Activated CD4-positive, alpha-beta T cell treated with anti-CD3 and anti-CD28 coated beads for 4 hours (primary cell): Measurements from ENCODE around the gene MIDN.

Experiments
- DNase-seq, 2 donors: peaks; one replicate each; pipeline ENCODE4 v3.0.0-alpha.2; 2020

Gene MIDN

GRCh38 chr19:1271528-1272422 lies 23.4 kb downstream of the MIDN start:
- no peak for DNase-seq

GRCh38 chr19:1272423-1273262 lies 24.3 kb downstream of the MIDN start:
- no peak for DNase-seq

- no peak for DNase-seq
These were observed 25.1 kb downstream of the MIDN start for GRCh38 chr19:1273263-1274041.

GRCh38 chr19:1274081-1274851 lies 25.9 kb downstream of the MIDN start:
- DNase-seq, result no peak

- no peak for DNase-seq
These were observed 26.5 kb downstream of the MIDN start for GRCh38 chr19:1274852-1275259.

- DNase-seq, result peak; percentile 95 to 98
These were observed 27.0 kb downstream of the MIDN start, which contains the start of gene FAM174C for GRCh38 chr19:1275260-1275975. Gene FAM174C (plus strand): TSS chr19:1275530. CDS start chr19:1275550, 20 bp downstream.

- no peak for DNase-seq
These were observed 27.7 kb downstream of the MIDN start for GRCh38 chr19:1275976-1276627.

- no peak for DNase-seq
These were observed 28.2 kb downstream of the MIDN start for GRCh38 chr19:1276628-1277022.

- no peak for DNase-seq
These were observed 28.7 kb downstream of the MIDN start for GRCh38 chr19:1277061-1277460.

- no peak for DNase-seq
These were observed 29.7 kb downstream of the MIDN start for GRCh38 chr19:1278074-1278473.

- no peak for DNase-seq
These were observed 30.6 kb downstream of the MIDN start for GRCh38 chr19:1278713-1279660.

GRCh38 chr19:1279782-1280341 lies 31.5 kb downstream of the MIDN start:
- peak; percentile 67 to 78 for DNase-seq

GRCh38 chr19:1280636-1281568 lies 32.5 kb downstream of the MIDN start:
- no peak for DNase-seq

GRCh38 chr19:1281569-1282287 lies 33.3 kb downstream of the MIDN start:
- no peak for DNase-seq

GRCh38 chr19:1282588-1283206 lies 34.3 kb downstream of the MIDN start:
- DNase-seq, result no peak

GRCh38 chr19:1283207-1283916 lies 35.0 kb downstream of the MIDN start:
- DNase-seq, result no peak
